ENCODE data around the gene FRAT2. TPM values are rescaled to one million over a fixed set of nuclear protein-coding genes. Genes with fewer than 3 reads are reported as not detected.

The FRAT2 gene
- total and polyA plus RNA-seq, 2 of the 13 experiments (the other 11 are each of a cell fraction or from before 2014, with no cell fraction given): 7.2 to 14.1 TPM

DNA sequence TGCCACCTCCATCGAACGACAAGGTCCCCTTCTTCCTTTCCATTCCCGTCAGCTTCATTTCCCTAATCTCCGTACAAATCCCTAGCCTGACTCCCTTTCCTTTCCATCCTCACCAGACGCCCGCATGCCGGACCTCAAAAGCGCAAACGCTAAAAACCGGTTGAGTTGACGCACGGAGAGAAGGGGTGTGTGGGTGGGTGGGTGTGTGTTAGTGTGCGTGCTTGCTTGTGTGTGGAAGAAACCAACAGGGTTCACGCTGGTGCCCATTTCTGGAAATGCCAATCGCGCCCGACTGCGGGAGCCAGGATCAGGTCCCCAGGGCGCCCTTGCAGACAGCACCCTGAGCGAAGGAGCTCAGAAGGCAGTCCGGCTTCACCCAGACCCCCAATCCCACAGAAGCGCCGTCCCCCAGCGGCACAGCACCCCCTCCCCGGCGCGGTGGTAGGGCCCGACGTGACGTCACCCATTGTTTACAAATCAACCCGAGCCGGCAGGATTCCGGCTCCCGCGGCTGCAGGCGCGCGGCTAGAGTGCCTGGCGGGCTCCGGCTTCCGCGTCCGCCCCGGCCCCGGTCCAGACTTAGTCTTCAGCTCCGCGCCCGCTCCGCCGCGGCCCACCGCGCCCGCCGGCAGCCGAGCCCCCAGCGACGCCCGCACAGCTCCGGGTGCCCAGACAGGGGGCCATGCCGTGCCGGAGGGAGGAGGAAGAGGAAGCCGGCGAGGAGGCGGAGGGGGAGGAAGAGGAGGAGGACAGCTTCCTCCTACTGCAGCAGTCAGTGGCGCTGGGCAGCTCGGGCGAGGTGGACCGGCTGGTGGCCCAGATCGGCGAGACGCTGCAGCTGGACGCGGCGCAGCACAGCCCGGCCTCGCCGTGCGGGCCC is 15.5 kb downstream of the FRAT2 start, which contains the start of gene FRAT1 (continued):
- TF ChIP-seq, protein P1, sequence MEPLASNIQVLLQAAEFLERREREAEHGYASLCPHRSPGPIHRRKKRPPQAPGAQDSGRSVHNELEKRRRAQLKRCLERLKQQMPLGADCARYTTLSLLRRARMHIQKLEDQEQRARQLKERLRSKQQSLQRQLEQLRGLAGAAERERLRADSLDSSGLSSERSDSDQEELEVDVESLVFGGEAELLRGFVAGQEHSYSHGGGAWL (CRISPR knock-in tag; IDR thresholded peaks at IDR 0.05): peak; percentile 58; the same call in 1 of the 2 replicates
- TF ChIP-seq JARID2 (CRISPR knock-in tag; IDR thresholded peaks at IDR 0.05; ENCODE audit: insufficient replicate concordance): no peak
- TF ChIP-seq, protein P2, sequence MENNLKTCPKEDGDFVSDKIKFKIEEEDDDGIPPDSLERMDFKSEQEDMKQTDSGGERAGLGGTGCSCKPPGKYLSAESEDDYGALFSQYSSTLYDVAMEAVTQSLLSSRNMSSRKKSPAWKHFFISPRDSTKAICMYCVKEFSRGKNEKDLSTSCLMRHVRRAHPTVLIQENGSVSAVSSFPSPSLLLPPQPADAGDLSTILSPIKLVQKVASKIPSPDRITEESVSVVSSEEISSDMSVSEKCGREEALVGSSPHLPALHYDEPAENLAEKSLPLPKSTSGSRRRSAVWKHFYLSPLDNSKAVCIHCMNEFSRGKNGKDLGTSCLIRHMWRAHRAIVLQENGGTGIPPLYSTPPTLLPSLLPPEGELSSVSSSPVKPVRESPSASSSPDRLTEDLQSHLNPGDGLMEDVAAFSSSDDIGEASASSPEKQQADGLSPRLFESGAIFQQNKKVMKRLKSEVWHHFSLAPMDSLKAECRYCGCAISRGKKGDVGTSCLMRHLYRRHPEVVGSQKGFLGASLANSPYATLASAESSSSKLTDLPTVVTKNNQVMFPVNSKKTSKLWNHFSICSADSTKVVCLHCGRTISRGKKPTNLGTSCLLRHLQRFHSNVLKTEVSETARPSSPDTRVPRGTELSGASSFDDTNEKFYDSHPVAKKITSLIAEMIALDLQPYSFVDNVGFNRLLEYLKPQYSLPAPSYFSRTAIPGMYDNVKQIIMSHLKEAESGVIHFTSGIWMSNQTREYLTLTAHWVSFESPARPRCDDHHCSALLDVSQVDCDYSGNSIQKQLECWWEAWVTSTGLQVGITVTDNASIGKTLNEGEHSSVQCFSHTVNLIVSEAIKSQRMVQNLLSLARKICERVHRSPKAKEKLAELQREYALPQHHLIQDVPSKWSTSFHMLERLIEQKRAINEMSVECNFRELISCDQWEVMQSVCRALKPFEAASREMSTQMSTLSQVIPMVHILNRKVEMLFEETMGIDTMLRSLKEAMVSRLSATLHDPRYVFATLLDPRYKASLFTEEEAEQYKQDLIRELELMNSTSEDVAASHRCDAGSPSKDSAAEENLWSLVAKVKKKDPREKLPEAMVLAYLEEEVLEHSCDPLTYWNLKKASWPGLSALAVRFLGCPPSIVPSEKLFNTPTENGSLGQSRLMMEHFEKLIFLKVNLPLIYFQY (CRISPR knock-in tag; IDR thresholded peaks at IDR 0.05; ENCODE audit: borderline replicate concordance): no peak
- TF ChIP-seq, protein P3, sequence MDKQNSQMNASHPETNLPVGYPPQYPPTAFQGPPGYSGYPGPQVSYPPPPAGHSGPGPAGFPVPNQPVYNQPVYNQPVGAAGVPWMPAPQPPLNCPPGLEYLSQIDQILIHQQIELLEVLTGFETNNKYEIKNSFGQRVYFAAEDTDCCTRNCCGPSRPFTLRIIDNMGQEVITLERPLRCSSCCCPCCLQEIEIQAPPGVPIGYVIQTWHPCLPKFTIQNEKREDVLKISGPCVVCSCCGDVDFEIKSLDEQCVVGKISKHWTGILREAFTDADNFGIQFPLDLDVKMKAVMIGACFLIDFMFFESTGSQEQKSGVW (CRISPR knock-in tag; IDR thresholded peaks at IDR 0.05; ENCODE audit: borderline replicate concordance): no peak
- TF ChIP-seq, protein P4, sequence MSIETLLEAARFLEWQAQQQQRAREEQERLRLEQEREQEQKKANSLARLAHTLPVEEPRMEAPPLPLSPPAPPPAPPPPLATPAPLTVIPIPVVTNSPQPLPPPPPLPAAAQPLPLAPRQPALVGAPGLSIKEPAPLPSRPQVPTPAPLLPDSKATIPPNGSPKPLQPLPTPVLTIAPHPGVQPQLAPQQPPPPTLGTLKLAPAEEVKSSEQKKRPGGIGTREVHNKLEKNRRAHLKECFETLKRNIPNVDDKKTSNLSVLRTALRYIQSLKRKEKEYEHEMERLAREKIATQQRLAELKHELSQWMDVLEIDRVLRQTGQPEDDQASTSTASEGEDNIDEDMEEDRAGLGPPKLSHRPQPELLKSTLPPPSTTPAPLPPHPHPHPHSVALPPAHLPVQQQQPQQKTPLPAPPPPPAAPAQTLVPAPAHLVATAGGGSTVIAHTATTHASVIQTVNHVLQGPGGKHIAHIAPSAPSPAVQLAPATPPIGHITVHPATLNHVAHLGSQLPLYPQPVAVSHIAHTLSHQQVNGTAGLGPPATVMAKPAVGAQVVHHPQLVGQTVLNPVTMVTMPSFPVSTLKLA (IDR thresholded peaks at IDR 0.05): peak; percentile 41
- TF ChIP-seq ZNF44 (CRISPR knock-in tag; IDR thresholded peaks at IDR 0.05): no peak; the same call in 1 of the 2 replicates
- no peak for TF ChIP-seq ZNF24 (IDR thresholded peaks at IDR 0.05)
- TF ChIP-seq TCF12 (IDR thresholded peaks at IDR 0.05): no peak
- peak; percentile 62 for TF ChIP-seq TCF12 (CRISPR knock-in tag; IDR thresholded peaks at IDR 0.05)
- TF ChIP-seq ZNF75D (CRISPR knock-in tag; IDR thresholded peaks at IDR 0.05; ENCODE audit: borderline replicate concordance): no peak
- TF ChIP-seq, protein P5, sequence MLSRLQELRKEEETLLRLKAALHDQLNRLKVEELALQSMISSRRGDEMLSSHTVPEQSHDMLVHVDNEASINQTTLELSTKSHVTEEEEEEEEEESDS (CRISPR knock-in tag; IDR thresholded peaks at IDR 0.05; ENCODE audit: borderline replicate concordance): no peak
- no peak for TF ChIP-seq SETDB1 (CRISPR knock-in tag; IDR thresholded peaks at IDR 0.05; ENCODE audit: borderline replicate concordance)
- TF ChIP-seq, protein P6, sequence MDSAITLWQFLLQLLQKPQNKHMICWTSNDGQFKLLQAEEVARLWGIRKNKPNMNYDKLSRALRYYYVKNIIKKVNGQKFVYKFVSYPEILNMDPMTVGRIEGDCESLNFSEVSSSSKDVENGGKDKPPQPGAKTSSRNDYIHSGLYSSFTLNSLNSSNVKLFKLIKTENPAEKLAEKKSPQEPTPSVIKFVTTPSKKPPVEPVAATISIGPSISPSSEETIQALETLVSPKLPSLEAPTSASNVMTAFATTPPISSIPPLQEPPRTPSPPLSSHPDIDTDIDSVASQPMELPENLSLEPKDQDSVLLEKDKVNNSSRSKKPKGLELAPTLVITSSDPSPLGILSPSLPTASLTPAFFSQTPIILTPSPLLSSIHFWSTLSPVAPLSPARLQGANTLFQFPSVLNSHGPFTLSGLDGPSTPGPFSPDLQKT (CRISPR knock-in tag; IDR thresholded peaks at IDR 0.05; ENCODE audit: borderline replicate concordance): no peak
- no peak for TF ChIP-seq GTF3A (CRISPR knock-in tag; conservative IDR thresholded peaks at IDR 0.05)
- no peak for TF ChIP-seq ZNF577 (CRISPR knock-in tag; IDR thresholded peaks at IDR 0.05; ENCODE audit: borderline replicate concordance, low read depth)
- no peak; the same call in 1 of the 2 replicates for TF ChIP-seq BCL6 (CRISPR knock-in tag; IDR thresholded peaks at IDR 0.05)
- TF ChIP-seq, protein P7, sequence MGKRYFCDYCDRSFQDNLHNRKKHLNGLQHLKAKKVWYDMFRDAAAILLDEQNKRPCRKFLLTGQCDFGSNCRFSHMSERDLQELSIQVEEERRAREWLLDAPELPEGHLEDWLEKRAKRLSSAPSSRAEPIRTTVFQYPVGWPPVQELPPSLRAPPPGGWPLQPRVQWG (CRISPR knock-in tag; IDR thresholded peaks at IDR 0.05; ENCODE audit: borderline replicate concordance, low read depth): 0 out of 2 replicates have a peak, but pooled peaks have one; percentile 49
- no peak for TF ChIP-seq ZNF253 (CRISPR knock-in tag; IDR thresholded peaks at IDR 0.05; ENCODE audit: borderline replicate concordance)
- TF ChIP-seq, protein P8, sequence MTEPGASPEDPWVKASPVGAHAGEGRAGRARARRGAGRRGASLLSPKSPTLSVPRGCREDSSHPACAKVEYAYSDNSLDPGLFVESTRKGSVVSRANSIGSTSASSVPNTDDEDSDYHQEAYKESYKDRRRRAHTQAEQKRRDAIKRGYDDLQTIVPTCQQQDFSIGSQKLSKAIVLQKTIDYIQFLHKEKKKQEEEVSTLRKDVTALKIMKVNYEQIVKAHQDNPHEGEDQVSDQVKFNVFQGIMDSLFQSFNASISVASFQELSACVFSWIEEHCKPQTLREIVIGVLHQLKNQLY (CRISPR knock-in tag; IDR thresholded peaks at IDR 0.05): no peak
